Measurements from ENCODE around the gene SH3PXD2A.

Gene SH3PXD2A

DNA sequence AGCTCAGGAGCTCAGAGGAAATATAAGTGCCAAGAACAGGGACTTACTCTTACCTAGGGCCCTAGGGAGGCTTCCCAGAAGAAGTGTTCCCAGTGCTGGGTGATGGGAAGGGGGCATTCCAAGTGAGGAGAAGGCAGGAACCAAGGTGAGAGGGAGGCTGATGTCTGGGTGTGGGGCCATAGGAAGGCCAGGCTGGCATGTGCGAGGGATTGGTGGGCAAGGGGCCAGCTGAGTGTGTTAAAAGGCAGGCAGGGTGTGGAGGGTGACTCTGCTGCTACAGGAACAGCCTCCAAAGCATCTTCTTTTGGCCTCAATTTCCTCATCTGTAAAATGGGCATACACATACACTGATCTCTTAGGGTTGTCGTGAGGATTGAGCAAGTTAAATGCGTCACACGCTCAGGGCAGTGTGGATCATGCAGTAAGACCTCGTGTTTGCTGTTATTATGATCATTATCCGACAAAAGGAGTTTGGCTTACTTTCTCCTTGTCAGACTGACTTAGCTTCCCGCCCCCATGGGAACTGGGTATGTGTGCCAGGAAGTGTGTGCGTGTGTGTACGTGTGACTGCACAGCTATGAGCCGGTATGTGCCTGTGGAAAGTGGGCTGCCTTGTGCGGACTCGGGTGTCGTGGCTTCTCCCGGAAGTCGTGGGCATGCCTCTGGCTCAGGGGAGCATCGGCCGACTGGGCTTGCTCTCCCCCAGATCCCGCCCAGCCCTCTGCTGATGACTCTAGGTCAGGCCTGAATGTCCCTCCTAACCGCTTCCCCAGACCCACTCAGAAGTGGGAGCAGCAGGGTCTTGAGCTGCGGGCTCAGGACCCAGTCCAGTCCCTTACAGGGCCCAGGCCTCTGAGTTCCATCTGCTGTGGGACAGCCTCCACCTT lies 302.3 kb downstream of the SH3PXD2A start:
- DNase-seq, result no peak

DNA sequence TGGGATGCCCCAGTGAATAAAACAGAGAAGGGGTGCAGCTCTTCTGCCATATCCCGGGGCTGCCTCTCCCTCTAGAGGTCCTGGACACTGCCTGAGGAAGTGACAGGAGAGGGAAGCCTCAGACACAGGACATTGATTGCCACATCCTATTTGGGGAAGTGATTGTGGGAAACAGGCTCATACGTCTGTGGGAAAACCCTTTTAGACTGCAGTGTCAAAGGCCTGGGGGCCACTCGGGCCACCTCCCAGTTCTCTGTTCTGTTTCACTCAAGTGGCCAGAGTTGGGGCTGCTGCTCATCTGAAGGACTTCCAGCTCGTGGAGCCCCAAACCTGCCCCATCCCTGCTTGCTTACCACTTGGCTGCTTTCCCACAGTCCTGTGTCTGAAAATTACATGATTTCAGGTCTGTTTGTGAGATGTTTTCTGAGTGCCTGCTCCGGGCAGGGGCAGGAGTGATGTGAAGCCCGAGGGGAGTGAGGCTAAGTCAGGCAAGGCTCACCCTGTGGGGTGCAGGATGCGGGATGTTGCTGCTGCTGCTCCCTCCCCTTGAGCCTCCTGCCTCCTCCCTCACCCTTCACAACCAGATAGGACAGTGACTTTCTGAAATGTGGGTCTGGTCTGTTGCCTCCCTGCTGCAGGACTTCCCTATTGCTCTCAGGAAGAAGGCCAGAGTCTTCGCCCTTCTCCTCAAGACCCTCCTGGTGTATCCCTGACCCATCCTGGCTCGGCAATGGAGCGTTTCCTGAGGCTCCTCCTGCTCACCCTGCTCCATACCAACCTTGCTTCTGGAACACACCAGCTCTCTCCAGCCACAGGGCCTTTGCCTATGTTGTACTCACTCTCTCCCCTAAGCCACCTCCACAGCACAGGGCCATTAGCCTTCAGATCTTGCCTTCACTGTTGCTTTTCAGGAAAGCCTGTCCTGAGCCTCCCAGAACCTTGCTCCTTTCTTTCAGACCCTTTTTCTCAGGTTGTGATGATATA lies 303.5 kb downstream of the SH3PXD2A start:
- DNase-seq, result no peak

DNA sequence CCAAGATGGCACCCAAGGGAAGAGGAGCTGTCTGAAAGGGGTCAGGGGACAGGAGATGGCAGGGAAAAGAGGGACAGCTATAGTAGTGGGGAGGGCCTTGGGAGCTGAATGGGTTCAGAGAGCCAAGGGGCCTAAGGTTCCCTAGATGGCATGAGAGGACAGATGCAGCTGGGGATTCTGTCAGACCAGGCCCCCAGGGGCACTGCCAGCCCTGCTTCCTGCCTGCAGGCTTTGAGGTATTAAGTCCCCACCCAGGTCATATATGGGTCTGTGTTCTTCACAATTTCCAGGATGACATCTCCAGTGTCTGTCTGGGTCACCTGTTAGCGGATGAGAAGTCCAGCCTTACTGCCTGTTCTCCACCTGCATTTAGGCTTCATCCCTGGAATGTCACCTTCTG lies 305.1 kb downstream of the SH3PXD2A start:
- no peak for DNase-seq

DNA sequence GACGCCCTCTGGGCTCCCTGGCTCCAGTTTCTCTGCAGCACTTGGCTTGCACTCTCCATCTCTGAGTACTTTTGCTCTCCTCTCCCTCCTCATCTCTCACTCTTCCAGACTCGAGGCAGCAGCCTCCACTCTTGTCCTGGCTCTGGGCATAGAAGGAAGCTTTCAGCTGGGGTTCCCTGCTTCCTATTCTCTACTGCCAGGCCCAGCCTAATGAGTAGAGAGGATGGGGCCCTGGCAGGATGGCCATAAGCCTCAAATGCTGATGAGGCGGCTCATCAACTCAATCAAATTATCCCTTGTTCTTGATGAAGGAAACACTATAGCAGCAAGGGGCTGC lies 306.1 kb downstream of the SH3PXD2A start:
- no peak for DNase-seq

DNA sequence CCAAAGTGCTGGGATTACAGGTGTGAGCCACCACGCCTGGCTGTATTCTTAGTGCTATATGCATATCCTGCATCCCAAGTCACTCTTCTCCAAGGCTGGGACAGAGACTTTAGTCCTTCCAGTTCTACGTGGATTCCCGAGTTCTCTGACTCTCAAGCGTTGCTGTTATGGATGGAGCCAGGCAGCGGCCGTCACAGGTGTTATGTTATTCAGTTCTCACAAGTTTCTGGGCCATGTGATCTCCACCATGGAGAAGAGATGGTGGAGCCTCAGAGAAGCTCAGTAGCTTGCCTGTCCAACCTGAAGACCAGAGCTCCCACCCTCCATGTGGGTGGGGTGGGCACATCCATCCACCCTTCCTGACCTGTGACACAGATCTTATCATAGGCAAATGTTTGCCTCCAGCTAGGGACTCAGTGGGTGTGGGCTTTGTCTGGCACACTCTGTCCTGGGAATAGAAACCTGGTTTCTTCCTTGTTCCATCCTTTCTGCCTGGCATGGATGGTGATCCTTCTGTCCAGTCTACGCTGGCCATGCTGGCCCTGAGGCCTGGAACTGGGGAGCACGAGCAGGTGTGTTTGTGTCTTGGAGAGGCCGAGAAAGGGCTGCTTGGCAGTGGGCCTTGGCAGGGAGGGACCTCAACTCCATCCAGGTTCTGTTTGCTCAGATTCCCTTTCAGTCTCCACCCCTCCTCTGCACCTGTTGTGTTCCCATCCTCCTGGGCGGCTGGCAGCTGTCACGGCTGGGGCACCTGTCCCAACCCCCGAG lies 306.6 kb downstream of the SH3PXD2A start:
- no peak for DNase-seq

DNA sequence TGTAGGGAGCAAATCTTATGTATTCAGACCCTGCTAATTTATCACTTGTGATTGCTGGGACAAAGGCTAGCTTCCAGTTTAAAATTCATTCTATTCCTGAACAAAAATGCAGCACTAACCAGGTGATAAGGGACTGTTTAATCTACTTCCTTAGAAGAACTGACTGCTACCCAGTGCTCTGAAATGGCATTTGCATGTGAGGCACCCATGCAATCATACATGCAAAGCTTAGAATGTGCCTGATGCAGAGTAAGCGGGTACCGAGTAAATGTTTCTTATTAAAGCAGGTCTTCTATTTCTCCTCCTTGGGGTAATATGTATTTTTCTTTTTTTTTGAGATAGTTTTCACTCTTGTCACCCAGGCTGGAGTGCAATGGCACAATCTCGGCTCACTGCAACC lies 307.4 kb downstream of the SH3PXD2A start:
- DNase-seq, result no peak

DNA sequence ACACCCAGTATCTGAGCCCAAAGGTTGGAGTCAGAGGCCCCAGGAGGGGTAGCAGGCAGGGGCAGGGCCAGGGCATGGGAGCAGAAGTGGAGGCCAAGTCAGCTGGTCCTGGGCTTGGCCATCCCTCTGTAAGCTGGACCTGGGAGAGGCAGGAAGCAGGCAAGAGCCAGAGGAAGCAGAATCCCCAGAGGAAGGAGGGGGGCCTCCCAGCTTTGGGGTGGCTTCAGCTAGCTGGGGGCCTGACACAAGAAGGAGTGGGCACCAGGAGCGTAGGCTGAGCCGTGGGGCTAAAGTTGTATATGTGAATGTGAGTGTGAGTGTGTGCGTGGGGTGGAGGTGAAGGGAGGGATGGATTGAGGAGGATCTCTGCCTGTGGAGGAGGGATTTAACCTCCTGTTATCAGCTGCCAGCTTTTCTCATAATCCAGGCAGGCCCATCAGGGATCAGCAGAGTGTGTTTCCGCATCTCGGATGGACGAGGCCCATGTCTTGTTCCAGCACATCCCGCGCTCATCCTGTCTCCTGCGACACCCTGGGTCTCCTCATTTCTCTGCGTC lies 307.9 kb downstream of the SH3PXD2A start:
- DNase-seq, result no peak

DNA sequence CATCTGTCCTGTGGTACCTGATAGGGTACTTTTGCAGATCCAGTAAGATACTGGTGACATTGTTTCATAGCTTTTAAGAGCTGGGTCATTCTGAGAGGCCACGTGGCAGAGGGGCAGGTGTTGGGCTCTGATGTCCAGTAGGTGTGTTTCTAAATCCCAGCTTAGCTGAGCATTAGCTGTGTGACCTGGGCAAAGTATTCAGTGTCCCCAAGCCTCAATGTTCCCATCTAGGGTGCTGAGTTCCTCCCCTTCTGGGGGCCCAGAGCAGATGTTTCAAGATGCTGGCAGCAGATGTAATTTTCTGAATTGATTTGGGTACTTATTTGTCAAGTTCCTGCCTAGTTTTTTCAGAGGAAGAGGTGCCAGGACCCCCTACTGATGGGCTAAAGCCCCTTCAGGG lies 309.0 kb downstream of the SH3PXD2A start:
- DNase-seq, result no peak

DNA sequence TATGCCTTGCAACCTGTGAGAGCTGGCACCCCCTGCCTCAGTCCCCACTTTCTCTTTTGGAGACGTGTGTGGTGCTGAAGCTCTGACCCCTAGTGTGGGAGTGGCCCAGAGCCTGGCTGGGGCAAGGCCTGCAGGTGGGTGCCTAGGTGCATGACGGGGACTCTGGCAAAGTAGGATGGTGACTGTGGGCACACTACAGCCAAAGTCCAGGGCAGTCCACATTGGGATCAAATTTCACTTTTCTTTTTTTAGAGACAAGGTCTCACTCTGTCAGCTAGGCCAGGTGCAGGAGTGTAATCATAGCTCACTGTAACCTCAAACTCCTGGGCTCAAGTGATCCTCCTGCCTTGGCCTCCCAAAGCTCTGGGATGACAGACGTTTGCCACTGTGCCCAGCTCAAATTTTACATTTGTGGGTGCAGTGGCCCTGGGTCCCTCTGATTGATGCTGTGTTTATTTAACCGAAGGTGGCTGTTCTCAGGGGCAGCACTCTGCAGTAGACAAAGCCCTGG lies 309.6 kb downstream of the SH3PXD2A start:
- no peak for DNase-seq

DNA sequence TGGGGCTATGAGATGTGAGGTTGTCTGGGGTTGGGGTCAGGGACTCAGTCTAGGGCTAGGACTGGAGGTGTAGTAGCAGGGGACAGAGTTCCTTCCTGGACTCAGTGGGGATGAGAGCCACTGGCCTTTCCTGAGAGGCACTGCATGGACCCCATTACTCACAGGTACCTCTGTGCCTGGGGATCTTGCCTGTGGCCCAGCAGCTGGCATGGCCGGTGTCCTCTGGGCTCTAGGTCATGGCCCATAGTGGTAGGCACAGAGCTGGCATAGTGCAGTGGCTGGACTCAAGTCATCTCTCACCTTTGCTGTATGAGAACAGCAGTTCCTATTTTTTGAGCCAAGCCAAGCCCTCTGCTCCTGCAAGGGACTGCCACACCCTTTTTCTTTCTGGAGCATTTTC lies 310.0 kb downstream of the SH3PXD2A start:
- no peak for DNase-seq

DNA sequence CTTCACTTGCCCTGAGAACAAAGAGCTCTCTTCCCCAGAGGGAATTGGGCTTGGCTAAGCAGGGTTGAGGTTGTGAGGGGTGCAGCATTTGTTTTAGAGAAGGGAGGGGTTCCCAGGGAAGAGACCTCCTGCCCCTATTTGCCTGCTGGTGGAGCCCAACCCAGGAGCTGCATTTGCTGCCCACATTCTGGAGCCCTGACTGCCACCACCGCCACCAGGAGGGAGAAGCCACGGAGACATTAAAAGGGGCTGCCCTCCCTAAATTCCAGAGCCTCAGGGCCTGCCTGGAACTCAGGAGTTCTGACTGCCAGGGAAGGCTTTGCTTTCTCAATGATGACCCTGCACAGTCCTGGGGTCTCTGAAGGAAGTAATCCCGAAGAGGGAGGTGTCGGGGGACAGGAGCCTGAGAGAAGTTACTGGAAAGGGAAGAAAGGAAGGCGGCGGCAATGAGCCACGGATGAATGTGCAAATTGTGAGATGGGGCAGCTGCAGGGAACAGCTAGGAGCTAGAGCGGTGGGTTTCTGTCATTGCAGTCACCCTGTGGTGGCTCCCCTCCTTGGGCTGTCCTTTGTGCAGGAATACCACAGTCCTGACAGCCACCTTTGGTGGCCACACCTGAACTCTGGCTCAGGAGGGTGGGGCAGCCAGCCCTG lies 310.6 kb downstream of the SH3PXD2A start:
- DNase-seq, result no peak
